HEK293 (cell line): ENCODE data around the gene NCAPG.

Experiments
- CTCF ChIA-PET: fragments of 350-600 bp; formaldehyde crosslinking; extraction: SDS; loops from one replicate; lab custom pipeline; 2021; ENCODE audit warnings: antibody characterized with exemption; lab: Yijun Ruan, JAX
- POLR2A ChIA-PET: fragments of 300-600 bp; formaldehyde crosslinking; extraction: SDS; loops from one replicate; lab custom pipeline; 2020; ENCODE audit warnings: antibody characterized with exemption, inconsistent platforms; lab: Yijun Ruan, JAX
- H3K27ac ChIP-seq: fragments of 200-500 bp; sonication (Bioruptor generic); 2 replicates; pipeline ENCODE4 v1.5.1; 2014; ENCODE audit warnings: low read depth, low read length, control low read depth, inconsistent platforms; ENCODE audit errors: extremely low read depth
- H3K36me3 ChIP-seq, 2 experiments: fragments of 200-500 bp in 1 of 2; sonication (Bioruptor generic) in 1 of 2; 1 replicate in 1 of 2; 2 replicates in 1 of 2; pipeline ENCODE4 v1.5.1; 2014 to 2017; ENCODE audit warnings: inconsistent platforms in 2 of 2, low read length in 2 of 2; ENCODE audit not compliant: control insufficient read depth in 2 of 2, insufficient read depth in 1 of 2
- H3K4me1 ChIP-seq: fragments of 200-500 bp; sonication (Bioruptor generic); 2 replicates; pipeline ENCODE4 v1.5.1; 2014; ENCODE audit warnings: mild to moderate bottlenecking, low read length, inconsistent platforms; ENCODE audit not compliant: control insufficient read depth, insufficient read depth
- H3K4me3 ChIP-seq: 2 replicates; pipeline ENCODE4 v1.5.1; 2011; ENCODE audit warnings: low read depth, mild to moderate bottlenecking, control low read depth, low read length, moderate library complexity
- H3K9me3 ChIP-seq: fragments of 200-500 bp; sonication (Bioruptor generic); 2 replicates; pipeline ENCODE4 v1.5.1; 2014; ENCODE audit warnings: low read depth, low read length, inconsistent platforms; ENCODE audit not compliant: control insufficient read depth, insufficient read depth
- BCL6B ChIP-seq: fragments of 450-650 bp; formaldehyde crosslinking; IDR thresholded peaks from 2 replicates; pipeline ENCODE4 v1.5.1; 2017; ENCODE audit warnings: missing biosample characterization, missing genetic modification characterization
- EGR2 ChIP-seq: fragments of 450-650 bp; formaldehyde crosslinking; IDR thresholded peaks from 2 replicates; pipeline ENCODE4 v1.5.1; 2016; ENCODE audit warnings: low read depth, missing biosample characterization, missing genetic modification characterization
- MYNN ChIP-seq: fragments of 450-650 bp; formaldehyde crosslinking; IDR thresholded peaks from 2 replicates; pipeline ENCODE4 v1.5.1; 2016; ENCODE audit warnings: missing biosample characterization, missing genetic modification characterization, borderline replicate concordance
- PRDM1 ChIP-seq: fragments of 450-650 bp; formaldehyde crosslinking; IDR thresholded peaks from 2 replicates; pipeline ENCODE4; 2016; ENCODE audit warnings: missing biosample characterization, missing genetic modification characterization
- WT1 ChIP-seq: fragments of 450-650 bp; formaldehyde crosslinking; IDR thresholded peaks from 2 replicates; pipeline ENCODE4 v1.5.1; 2016; ENCODE audit warnings: missing biosample characterization, missing genetic modification characterization
- ZBTB11 ChIP-seq: fragments of 450-650 bp; formaldehyde crosslinking; conservative IDR thresholded peaks from 2 replicates; pipeline ENCODE4 v1.5.1; 2016; ENCODE audit warnings: low read depth, missing biosample characterization, missing genetic modification characterization
- ZBTB20 ChIP-seq: fragments of 450-650 bp; formaldehyde crosslinking; IDR thresholded peaks from 2 replicates; pipeline ENCODE4 v1.5.1; 2016; ENCODE audit warnings: missing biosample characterization, missing genetic modification characterization
- ZFP37 ChIP-seq: fragments of 450-650 bp; formaldehyde crosslinking; IDR thresholded peaks from 2 replicates; pipeline ENCODE4 v1.5.1; 2016; ENCODE audit warnings: missing biosample characterization, missing genetic modification characterization
- ZNF169 ChIP-seq: fragments of 450-650 bp; formaldehyde crosslinking; IDR thresholded peaks from 2 replicates; pipeline ENCODE4 v1.5.1; 2016; ENCODE audit warnings: missing biosample characterization, missing genetic modification characterization
- ZNF239 ChIP-seq: fragments of 450-650 bp; formaldehyde crosslinking; IDR thresholded peaks from 2 replicates; pipeline ENCODE4 v1.5.1; 2016; ENCODE audit warnings: missing biosample characterization, missing genetic modification characterization
- ZNF26 ChIP-seq: fragments of 450-650 bp; formaldehyde crosslinking; IDR thresholded peaks from 2 replicates; pipeline ENCODE4 v1.5.1; 2016; ENCODE audit warnings: missing biosample characterization, missing genetic modification characterization
- ZNF266 ChIP-seq: fragments of 450-650 bp; formaldehyde crosslinking; IDR thresholded peaks from 2 replicates; pipeline ENCODE4 v1.5.1; 2016; ENCODE audit warnings: missing biosample characterization, missing genetic modification characterization, low read depth
- ZNF280C ChIP-seq: fragments of 450-650 bp; formaldehyde crosslinking; IDR thresholded peaks from 2 replicates; pipeline ENCODE4 v1.5.1; 2016; ENCODE audit warnings: missing biosample characterization, missing genetic modification characterization
- ZNF324 ChIP-seq: fragments of 450-650 bp; formaldehyde crosslinking; IDR thresholded peaks from 2 replicates; pipeline ENCODE4 v1.5.1; 2016; ENCODE audit warnings: missing biosample characterization, missing genetic modification characterization
- ZNF341 ChIP-seq: fragments of 450-650 bp; formaldehyde crosslinking; IDR thresholded peaks from 2 replicates; pipeline ENCODE4; 2016; ENCODE audit warnings: low read depth, missing biosample characterization, missing genetic modification characterization
- ZNF350 ChIP-seq: fragments of 450-650 bp; formaldehyde crosslinking; IDR thresholded peaks from 2 replicates; pipeline ENCODE4 v1.5.0; 2017; ENCODE audit warnings: missing biosample characterization, mild to moderate bottlenecking, missing genetic modification characterization
- ZNF362 ChIP-seq: fragments of 450-650 bp; formaldehyde crosslinking; IDR thresholded peaks from 2 replicates; pipeline ENCODE4 v1.5.1; 2016; ENCODE audit warnings: missing biosample characterization, missing genetic modification characterization
- ZNF366 ChIP-seq: fragments of 450-650 bp; formaldehyde crosslinking; conservative IDR thresholded peaks from 2 replicates; pipeline ENCODE4 v1.5.1; 2016; ENCODE audit warnings: missing biosample characterization, missing genetic modification characterization
- ZNF37A ChIP-seq: fragments of 450-650 bp; IDR thresholded peaks from 2 replicates; pipeline ENCODE4 v1.5.1; 2018; ENCODE audit warnings: missing biosample characterization, missing genetic modification characterization
- ZNF473 ChIP-seq: fragments of 450-650 bp; formaldehyde crosslinking; IDR thresholded peaks from 2 replicates; pipeline ENCODE4 v1.5.1; 2017; ENCODE audit warnings: missing biosample characterization, missing genetic modification characterization
- ZNF571 ChIP-seq: fragments of 450-650 bp; formaldehyde crosslinking; IDR thresholded peaks from 2 replicates; pipeline ENCODE4 v1.5.0; 2017; ENCODE audit warnings: missing biosample characterization, missing genetic modification characterization
- ZNF776 ChIP-seq: fragments of 450-650 bp; formaldehyde crosslinking; IDR thresholded peaks from 2 replicates; pipeline ENCODE4 v1.5.0; 2017; ENCODE audit warnings: missing biosample characterization, missing genetic modification characterization, borderline replicate concordance
- ZNF843 ChIP-seq: fragments of 450-650 bp; formaldehyde crosslinking; IDR thresholded peaks from 2 replicates; pipeline ENCODE4 v1.5.1; 2016; ENCODE audit warnings: missing biosample characterization, missing genetic modification characterization
- ZSCAN16 ChIP-seq: fragments of 450-650 bp; formaldehyde crosslinking; IDR thresholded peaks from 2 replicates; pipeline ENCODE4 v1.5.1; 2016; ENCODE audit warnings: missing biosample characterization, missing genetic modification characterization

NCAPG gene

GRCh38 chr4:17876943-17877342 is 66.2 kb downstream of the NCAPG start:
- H3K9me3 ChIP-seq: no peaks in the 10 kb centered on the region
- no peak overlapping the region for H3K4me3 ChIP-seq
- no peak overlapping the region for H3K27ac ChIP-seq
- no peaks in the 10 kb centered on the region for H3K36me3 ChIP-seq
- TF ChIP-seq ZNF362 (tag by site-specific recombination) (no peak), EGR2 (tag by site-specific recombination) (no peak), ZBTB20 (tag by site-specific recombination) (no peak), ZNF280C (tag by site-specific recombination) (no peak), ZNF169 (no peak), ZNF239 (no peak)
- ChIA-PET POLR2A (no interaction called here), CTCF (no interaction called here)
- H3K4me1 ChIP-seq: no peaks in the 10 kb centered on the region

- Histone ChIP-seq H3K27ac (no peak overlapping the region), H3K36me3 (no peaks in the 10 kb centered on the region), H3K4me3 (no peak overlapping the region), H3K9me3 (no peaks in the 10 kb centered on the region), H3K4me1 (no peaks in the 10 kb centered on the region)
- CTCF ChIA-PET: no interaction called here
- POLR2A ChIA-PET: no interaction called here
- TF ChIP-seq ZNF366 (tag by site-specific recombination) (no peak), ZSCAN16 (tag by site-specific recombination) (no peak), ZNF350 (tag by site-specific recombination) (no peak), ZNF473 (tag by site-specific recombination) (no peak), WT1 (tag by site-specific recombination) (no peak), ZNF324 (tag by site-specific recombination) (no peak), ZFP37 (tag by site-specific recombination) (no peak), PRDM1 (tag by site-specific recombination) (no peak), MYNN (no peak), BCL6B (tag by site-specific recombination) (no peak), ZNF341 (tag by site-specific recombination) (no peak), ZNF37A (tag by site-specific recombination) (no peak), ZNF26 (tag by site-specific recombination) (no peak), ZNF843 (tag by site-specific recombination) (no peak), ZNF571 (tag by site-specific recombination) (no peak), ZNF776 (no peak), ZBTB11 (no peak), ZNF266 (tag by site-specific recombination) (no peak)
These were observed 66.9 kb downstream of the NCAPG start for GRCh38 chr4:17877661-17878060.
